Fibroblast of lung (primary cell): ENCODE measurements around the gene MTRR. TPM values are rescaled to one million over a fixed set of nuclear protein-coding genes. Genes with fewer than 3 reads are reported as not detected.
"Not testable (repeated sequence)": the region's sequence is repeated elsewhere in the genome, so short reads cannot be mapped to it uniquely, and the experiment has no call there.

Experiments
- DNase-seq, 2 donors: peaks; one replicate each; pipeline versions ENCODE4 v3.0.0 to v3.0.0-alpha.2; 2010; ENCODE audit warnings: low read depth in 2 of 2
- H2AFZ ChIP-seq: 2 replicates; pipeline ENCODE4 v1.5.1; 2012; ENCODE audit warnings: low read length, control low read depth, inconsistent platforms
- H3K27ac ChIP-seq: 2 replicates; pipeline ENCODE4 v1.5.1; 2011; ENCODE audit warnings: low read length, control low read depth; ENCODE audit not compliant: insufficient read depth
- H3K27me3 ChIP-seq: 2 replicates; pipeline ENCODE4 v1.5.1; 2011; ENCODE audit warnings: mild to moderate bottlenecking, low read length; ENCODE audit not compliant: control insufficient read depth, insufficient read depth
- H3K36me3 ChIP-seq: 2 replicates; pipeline ENCODE4 v1.5.1; 2011; ENCODE audit warnings: low read length; ENCODE audit not compliant: control insufficient read depth, insufficient read depth
- H3K4me1 ChIP-seq: 2 replicates; pipeline ENCODE4 v1.5.1; 2011; ENCODE audit warnings: low read length; ENCODE audit not compliant: control insufficient read depth, insufficient read depth; ENCODE audit errors: extremely low read depth
- H3K4me2 ChIP-seq: 2 replicates; pipeline ENCODE4 v1.5.1; 2011; ENCODE audit warnings: low read length, control low read depth; ENCODE audit not compliant: insufficient read depth; ENCODE audit errors: extremely low read depth
- H3K4me3 ChIP-seq, 4 experiments: fragments of 200-600 bp in 1 of 4; sonication (generic) in 1 of 4; replicated peaks in 1 of 4; 2 replicates each; pipeline ENCODE4 v1.5.1; 2011 to 2016; ENCODE audit warnings: low read length in 4 of 4, low read depth in 3 of 4, mild to moderate bottlenecking in 3 of 4, control low read depth in 2 of 4, inconsistent platforms in 1 of 4, mixed read lengths in 1 of 4; ENCODE audit not compliant: insufficient read depth in 1 of 4; ENCODE audit errors: control extremely low read depth in 1 of 4
- H3K79me2 ChIP-seq: 2 replicates; pipeline ENCODE4 v1.5.1; 2012; ENCODE audit warnings: mild to moderate bottlenecking, low read length, inconsistent platforms; ENCODE audit not compliant: control insufficient read depth, insufficient read depth
- H3K9ac ChIP-seq: 2 replicates; pipeline ENCODE4 v1.5.1; 2011; ENCODE audit warnings: mild to moderate bottlenecking, low read length, control low read depth; ENCODE audit not compliant: insufficient read depth
- H3K9me3 ChIP-seq: 2 replicates; pipeline ENCODE4 v1.5.1; 2012; ENCODE audit warnings: low read depth, low read length; ENCODE audit not compliant: control insufficient read depth, insufficient read depth
- H4K20me1 ChIP-seq: 2 replicates; pipeline ENCODE4 v1.5.1; 2011; ENCODE audit warnings: low read length; ENCODE audit not compliant: control insufficient read depth, insufficient read depth; ENCODE audit errors: extremely low read depth
- CTCF ChIP-seq, 2 donors: IDR thresholded peaks in 1 of 2; conservative IDR thresholded peaks in 1 of 2; 1 replicate in 1 of 2; 2 replicates in 1 of 2; pipeline ENCODE4 v1.5.1; 2011 to 2012; ENCODE audit warnings: low read length in 2 of 2, control low read depth in 1 of 2, inconsistent platforms in 1 of 2, low read depth in 1 of 2, mild to moderate bottlenecking in 1 of 2
- EZH2 ChIP-seq: IDR thresholded peaks from 2 replicates; pipeline ENCODE4 v1.5.1; 2012; ENCODE audit warnings: low read length, control low read depth, mild to moderate bottlenecking; ENCODE audit errors: missing control alignments
- polyA plus RNA-seq, 2 donors: library from polyadenylated mRNA; depleted of rRNA in 1 of 2; stranded (reverse) in 1 of 2; unstranded in 1 of 2; fragments of >200 nt; gene quantifications; 2 replicates each; pipeline ENCODE4 v1.2.1, GENCODE V29; 2011 to 2012; ENCODE audit warnings: missing spikeins in 1 of 2
- total RNA-seq: library from RNA; depleted of rRNA; stranded (reverse); fragments of >200 nt; gene quantifications from 2 replicates; pipeline ENCODE4 v1.2.1, GENCODE V29; 2014

The MTRR gene
- total and polyA plus RNA-seq, 2 donors (not counting 1 experiment from before 2014, with no cell fraction given), result 19.0 to 45.1 TPM

GRCh38 chr5:7907612-7908011 is 38.7 kb downstream of the MTRR start:
- Histone ChIP-seq H3K4me1 (peaks cover 4% of the 10 kb centered on the region), H3K36me3 (no peaks in the 10 kb centered on the region), H3K27me3 (no peaks in the 10 kb centered on the region), H4K20me1 (no peaks in the 10 kb centered on the region), H2AFZ (no peak overlapping the region), H3K9ac (no peak overlapping the region), H3K79me2 (no peaks in the 10 kb centered on the region), H3K4me3 (no peak overlapping the region), H3K4me2 (no peak overlapping the region), H3K9me3 (no peaks in the 10 kb centered on the region), H3K27ac (no peak overlapping the region)
- TF ChIP-seq CTCF (conservative IDR thresholded peaks at IDR 0.05 in 1 of 2, IDR thresholded peaks at IDR 0.05 in 1 of 2; ENCODE audit: low read depth in 1 of 2, low read length in 2 of 2), result no peak
- TF ChIP-seq EZH2, result no peak
- DNase-seq, result no peak

GRCh38 chr5:7908317-7908716 is 39.4 kb downstream of the MTRR start:
- no peaks in the 10 kb centered on the region for H3K79me2 ChIP-seq
- no peak overlapping the region for H3K4me2 ChIP-seq
- no peak for TF ChIP-seq CTCF (conservative IDR thresholded peaks at IDR 0.05 in 1 of 2, IDR thresholded peaks at IDR 0.05 in 1 of 2; ENCODE audit: low read depth in 1 of 2, low read length in 2 of 2)
- no peak for TF ChIP-seq EZH2
- DNase-seq, result no peak
- H3K9ac ChIP-seq, result no peak overlapping the region
- no peak overlapping the region for H3K27ac ChIP-seq
- H2AFZ ChIP-seq, result no peak overlapping the region
- H3K36me3 ChIP-seq, result no peaks in the 10 kb centered on the region
- H3K4me3 ChIP-seq, result no peak overlapping the region
- H3K9me3 ChIP-seq, result no peaks in the 10 kb centered on the region
- peaks cover 4% of the 10 kb centered on the region for H3K4me1 ChIP-seq
- H3K27me3 ChIP-seq, result no peaks in the 10 kb centered on the region
- H4K20me1 ChIP-seq, result no peaks in the 10 kb centered on the region

- no peak for TF ChIP-seq EZH2
- no peak for TF ChIP-seq CTCF (conservative IDR thresholded peaks at IDR 0.05 in 1 of 2, IDR thresholded peaks at IDR 0.05 in 1 of 2; ENCODE audit: low read depth in 1 of 2, low read length in 2 of 2)
- no peaks in the 10 kb centered on the region for H3K27me3 ChIP-seq
- H3K9me3 ChIP-seq, result no peaks in the 10 kb centered on the region
- no peaks in the 10 kb centered on the region for H3K4me1 ChIP-seq
- no peak overlapping the region for H3K9ac ChIP-seq
- H3K79me2 ChIP-seq, result no peaks in the 10 kb centered on the region
- H2AFZ ChIP-seq, result no peak overlapping the region
- H3K4me3 ChIP-seq, result no peak overlapping the region
- no peaks in the 10 kb centered on the region for H3K36me3 ChIP-seq
- H3K27ac ChIP-seq, result no peak overlapping the region
- no peaks in the 10 kb centered on the region for H4K20me1 ChIP-seq
- no peak for DNase-seq
- H3K4me2 ChIP-seq, result no peak overlapping the region
Measured at GRCh38 chr5:7910738-7911428, 41.9 kb downstream of the MTRR start.

GRCh38 chr5:7911429-7911771 is 42.5 kb downstream of the MTRR start:
- not testable (repeated sequence) for H3K27me3 ChIP-seq, H3K27ac ChIP-seq, H3K4me3 ChIP-seq, DNase-seq, H3K36me3 ChIP-seq, H3K4me2 ChIP-seq, H2AFZ ChIP-seq, H3K79me2 ChIP-seq, H4K20me1 ChIP-seq, H3K9ac ChIP-seq, H3K9me3 ChIP-seq, H3K4me1 ChIP-seq
